NOMO-1 (cell line): ENCODE measurements around the gene PRKAB2.
"Not testable (repeated sequence)": the region's sequence is repeated elsewhere in the genome, so short reads cannot be mapped to it uniquely, and the experiment has no call there.

ENCODE experiments used
- DNase-seq, 2 experiments: peaks; one replicate each; lab custom pipeline; 2025; ENCODE audit not compliant: unreplicated experiment in 2 of 2; lab: John Stamatoyannopoulos, UW

PRKAB2 gene

DNA sequence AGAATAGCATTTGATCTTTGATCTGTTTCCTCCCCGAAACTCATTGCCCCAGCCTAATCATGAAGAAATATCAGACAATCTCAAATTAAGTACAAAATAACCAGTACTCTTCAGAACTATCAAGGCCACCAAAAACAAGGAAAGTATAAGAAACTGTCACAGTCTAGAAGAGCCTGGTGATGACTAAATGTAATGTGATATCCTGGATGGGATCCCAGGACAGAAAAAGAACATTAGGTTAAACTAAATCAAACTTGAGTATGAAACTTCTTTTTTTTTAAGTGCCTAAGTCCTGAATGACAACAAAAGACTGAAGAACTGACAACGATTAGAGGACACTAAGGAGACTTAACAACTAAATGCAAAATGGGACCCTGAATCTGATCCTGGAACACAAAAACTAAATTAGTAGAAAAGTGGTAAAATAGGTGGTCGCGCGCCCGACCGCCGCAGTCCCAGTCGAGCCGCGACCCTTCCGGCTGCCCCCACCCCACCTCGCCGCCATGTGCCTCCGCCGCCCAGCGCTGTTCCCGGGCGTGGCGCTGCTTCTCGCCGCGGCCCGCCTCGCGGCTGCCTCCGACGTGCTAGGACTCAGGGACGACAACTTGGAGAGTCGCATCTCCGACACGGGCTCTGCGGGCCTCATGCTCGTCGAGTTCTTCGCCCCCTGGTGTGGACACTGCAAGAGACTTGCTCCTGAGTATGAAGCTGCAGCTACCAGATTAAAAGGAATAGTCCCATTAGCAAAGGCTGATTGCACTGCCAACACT lies 5.5 kb upstream of the PRKAB2 start:
- DNase-seq = no peak

- DNase-seq = peak; percentile 10 to 35
Observed at GRCh38 chr1:147171399-147172167, 687 bp downstream of the PRKAB2 start.

DNA sequence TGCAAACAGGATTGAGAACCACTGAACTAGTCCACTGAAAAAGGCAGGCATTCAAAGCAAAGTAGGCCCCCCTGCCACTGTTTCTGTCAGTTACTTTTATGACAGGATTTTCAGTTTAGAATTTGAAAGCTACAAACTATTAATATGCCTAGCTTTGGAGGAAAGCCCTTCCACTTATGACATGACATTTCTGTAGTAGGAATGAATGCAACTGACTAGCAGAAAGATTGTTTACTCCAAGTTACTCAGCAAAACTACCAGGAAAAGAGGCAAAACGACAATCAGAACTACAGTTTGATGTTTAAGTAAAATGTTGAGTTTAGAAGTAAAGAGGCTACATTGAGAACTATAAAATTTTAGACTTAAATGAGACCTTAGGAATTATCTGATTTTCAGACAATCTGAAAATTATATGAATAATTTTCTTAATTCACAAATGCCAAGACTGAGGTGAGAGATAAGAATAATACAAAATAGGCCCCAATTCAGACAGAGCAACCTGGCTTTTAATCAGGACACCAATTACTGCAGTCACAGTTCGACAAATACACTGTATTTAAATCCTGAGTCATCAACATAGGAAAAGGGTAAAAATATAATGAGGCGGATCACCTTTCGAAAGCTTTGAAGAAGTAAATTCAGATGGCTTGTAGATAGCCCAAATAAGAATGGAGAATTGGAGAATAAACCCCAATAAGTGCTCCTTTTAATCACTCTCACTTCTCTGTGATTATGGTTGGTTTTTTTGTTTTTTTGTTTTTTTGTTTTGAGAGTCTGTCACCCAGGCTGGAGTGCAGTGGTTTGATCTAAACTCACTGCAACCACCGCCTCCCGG lies 2.2 kb downstream of the PRKAB2 start:
- DNase-seq = no peak

DNA sequence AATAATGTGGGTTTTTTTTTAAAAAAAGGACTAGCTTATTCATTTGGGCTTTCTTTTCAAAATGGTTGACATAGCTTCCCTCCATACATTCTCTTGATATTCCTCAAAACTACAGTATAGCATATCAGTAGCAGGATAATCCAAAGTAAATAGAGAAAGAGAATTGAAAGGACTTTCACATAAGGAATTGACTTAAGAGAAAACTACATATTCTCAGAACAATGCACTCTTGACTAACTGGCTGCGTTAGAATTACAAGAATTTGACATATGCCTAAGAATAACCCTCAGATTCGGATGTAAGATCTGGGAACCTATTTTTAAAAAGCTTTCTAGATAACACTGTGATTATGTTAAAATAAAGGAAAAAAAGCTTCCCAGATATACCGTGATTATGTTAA lies 3.1 kb downstream of the PRKAB2 start:
- no peak for DNase-seq

GRCh38 chr1:147168626-147169058 lies 3.6 kb downstream of the PRKAB2 start:
- DNase-seq = no peak

DNA sequence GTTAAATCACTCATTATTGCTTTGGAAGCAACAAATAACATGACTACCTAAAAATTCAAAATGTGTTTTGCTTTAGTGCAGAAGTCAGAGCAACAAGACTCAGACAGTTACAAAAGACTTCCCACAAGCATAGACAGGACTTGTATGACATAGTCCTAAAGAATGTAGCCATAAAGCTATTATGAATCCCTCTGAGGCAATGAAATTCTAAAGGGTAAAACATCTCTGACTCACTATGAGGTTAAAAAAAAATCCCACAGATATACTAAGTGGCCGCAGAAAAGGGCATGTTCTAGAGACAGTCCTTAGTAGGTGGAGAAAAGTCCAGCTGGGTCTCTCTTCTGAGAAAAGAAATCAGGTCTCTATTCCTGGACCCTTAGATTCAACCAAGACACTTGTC lies 4.9 kb downstream of the PRKAB2 start:
- no peak for DNase-seq

GRCh38 chr1:147163019-147163418 lies 9.3 kb downstream of the PRKAB2 start:
- DNase-seq = no peak

- DNase-seq = no peak
Observed at GRCh38 chr1:147162093-147162492, 10.2 kb downstream of the PRKAB2 start.

- DNase-seq = not testable (repeated sequence)
Observed at GRCh38 chr1:147157116-147157515, 15.2 kb downstream of the PRKAB2 start.

DNA sequence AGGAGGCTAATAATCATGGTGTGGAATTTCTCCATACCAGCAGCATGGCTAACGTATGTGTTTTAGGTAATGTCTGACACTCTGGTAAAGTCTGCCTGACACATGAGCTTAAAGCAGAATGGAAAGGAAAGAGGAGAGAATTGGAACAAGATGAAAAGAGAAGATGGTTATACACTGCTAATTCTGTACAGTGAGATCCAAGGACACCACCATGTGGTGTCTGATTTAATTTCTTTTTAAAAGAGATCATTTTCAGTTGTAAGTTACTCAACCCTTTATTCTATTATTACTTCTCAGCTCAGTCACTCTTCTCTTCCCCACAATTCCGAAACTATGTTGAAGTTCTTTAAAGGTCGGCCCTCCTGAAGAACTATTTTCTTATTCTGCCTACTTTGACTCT lies 15.6 kb downstream of the PRKAB2 start:
- DNase-seq = no peak

GRCh38 chr1:147152772-147153171 lies 19.5 kb downstream of the PRKAB2 start:
- no peak for DNase-seq

- no peak for DNase-seq
Observed at GRCh38 chr1:147151244-147151643, 21.0 kb downstream of the PRKAB2 start.

- DNase-seq = no peak
Observed at GRCh38 chr1:147142886-147143285, 29.4 kb downstream of the PRKAB2 start.

DNA sequence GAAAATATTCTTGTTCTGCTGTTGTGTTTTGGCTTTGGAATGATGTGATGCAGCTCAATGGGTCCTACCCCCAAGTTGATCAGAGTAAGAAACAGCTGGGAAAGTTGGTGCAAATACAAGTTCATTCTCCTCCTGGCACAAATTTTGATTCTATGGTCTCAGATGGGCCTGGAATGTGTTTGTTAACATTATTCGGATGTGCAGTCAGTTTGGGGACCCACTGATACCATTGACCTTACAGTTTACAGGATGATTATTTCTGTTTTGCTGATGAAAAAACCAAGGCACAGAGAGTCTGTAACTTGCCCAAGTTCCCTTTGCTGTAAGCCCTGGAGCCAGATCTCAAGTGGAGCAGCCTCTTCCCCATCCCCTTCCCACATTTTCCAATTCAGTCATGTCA lies 41.5 kb downstream of the PRKAB2 start:
- DNase-seq = not testable (repeated sequence)

GRCh38 chr1:147129116-147129873 lies 43.0 kb downstream of the PRKAB2 start:
- no peak for DNase-seq

GRCh38 chr1:147124266-147124665 lies 48.0 kb downstream of the PRKAB2 start:
- no peak for DNase-seq

GRCh38 chr1:147117109-147117508 lies 55.2 kb downstream of the PRKAB2 start:
- DNase-seq = no peak

DNA sequence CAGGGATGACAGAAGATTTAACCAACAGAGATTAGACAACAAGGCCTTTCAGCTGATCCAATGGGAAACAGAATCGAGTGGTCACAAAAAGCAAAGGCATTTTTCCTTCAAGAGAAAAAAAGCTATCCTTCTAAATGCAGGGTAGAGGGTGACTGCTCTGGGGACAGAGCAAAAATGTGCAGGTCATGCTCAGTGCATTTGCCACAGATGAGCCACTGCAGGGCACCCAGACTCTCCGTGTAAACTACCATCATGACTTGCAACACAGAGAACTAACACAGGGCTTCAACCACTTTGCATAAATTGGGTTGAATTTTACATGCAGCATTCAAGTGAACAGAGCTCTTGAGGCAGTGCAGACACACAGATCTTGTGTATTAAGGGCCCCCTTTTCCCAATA lies 56.8 kb downstream of the PRKAB2 start:
- DNase-seq = no peak

DNA sequence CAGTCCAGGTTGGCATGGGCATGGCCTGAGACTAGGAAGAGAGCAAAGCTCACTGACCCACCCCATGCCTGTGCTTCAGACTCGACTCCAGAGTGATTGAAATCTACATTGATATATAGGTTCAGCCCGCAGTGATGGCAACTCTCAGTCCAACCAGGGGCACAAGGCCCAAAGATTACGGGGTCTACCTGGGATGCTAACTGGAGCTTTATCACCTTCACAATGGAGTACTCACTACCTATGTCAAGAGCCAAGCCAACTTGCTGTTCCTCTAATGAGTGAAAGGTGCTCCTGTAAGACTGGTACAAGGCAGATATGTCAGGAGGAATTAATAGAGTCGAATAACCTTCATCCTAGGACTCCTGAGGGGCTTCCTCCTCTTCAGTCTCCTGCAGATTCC lies 57.2 kb downstream of the PRKAB2 start:
- not testable (repeated sequence) for DNase-seq

DNA sequence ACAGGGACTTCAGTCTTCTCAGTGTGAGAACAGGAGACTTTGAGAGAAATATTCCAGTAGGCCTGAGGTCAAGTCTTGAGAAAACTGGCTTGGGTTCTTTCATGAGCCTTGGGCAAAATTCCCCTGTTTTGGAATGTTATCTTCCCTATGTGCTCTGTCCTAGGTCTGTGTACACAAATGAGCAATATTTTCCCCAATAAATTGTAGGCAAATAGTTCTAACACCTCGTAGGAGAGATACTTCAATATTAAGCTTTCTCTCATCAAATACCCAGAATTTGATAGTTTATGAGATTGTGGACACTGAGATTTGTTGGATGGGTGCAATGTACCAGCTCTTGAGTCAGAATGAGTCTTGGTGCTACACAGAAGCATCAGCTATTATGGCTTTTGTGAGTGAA lies 57.9 kb downstream of the PRKAB2 start:
- not testable (repeated sequence) for DNase-seq
